ENCODE results near the gene CASTOR1.

DNA sequence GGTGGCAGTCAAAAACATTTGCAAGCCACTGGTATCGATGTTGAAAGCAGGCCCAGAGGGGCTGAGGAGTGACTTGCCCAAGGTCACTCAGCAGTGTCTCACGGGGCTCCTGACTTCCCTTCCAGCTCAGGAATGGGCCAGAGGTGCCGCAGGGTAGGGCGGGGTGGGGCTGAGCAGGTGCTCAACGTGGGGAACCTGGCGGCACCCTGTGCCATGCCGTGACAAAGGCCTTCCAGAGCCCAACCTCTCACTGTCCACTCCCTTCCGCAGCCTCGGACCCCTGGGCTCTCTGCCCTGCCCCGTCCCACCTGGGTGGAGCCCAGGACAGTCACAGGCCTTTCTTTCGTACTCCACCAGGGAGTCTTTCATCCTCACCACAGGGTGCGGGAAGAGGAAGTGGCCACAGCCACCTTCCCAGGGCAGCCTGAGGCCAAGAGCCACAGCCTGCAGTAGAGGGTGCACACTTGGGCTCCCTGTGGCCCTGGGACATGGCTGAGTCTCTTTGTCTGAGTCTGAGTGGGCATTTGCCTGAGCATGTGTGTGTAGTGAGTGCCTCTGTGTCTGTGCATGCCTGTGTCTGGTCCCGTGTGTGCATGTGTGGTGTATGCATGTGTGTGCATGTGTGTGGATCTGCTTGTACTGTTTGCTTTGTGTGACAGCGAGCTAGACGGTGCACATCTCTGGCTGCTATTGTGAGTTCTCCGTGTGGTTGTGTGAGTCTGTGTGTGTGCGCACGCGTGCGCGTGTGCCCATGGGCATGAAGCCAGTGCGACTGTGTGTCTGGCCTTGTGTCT, 36.7 kb downstream of the CASTOR1 start:
- TF ChIP-seq, protein P1, sequence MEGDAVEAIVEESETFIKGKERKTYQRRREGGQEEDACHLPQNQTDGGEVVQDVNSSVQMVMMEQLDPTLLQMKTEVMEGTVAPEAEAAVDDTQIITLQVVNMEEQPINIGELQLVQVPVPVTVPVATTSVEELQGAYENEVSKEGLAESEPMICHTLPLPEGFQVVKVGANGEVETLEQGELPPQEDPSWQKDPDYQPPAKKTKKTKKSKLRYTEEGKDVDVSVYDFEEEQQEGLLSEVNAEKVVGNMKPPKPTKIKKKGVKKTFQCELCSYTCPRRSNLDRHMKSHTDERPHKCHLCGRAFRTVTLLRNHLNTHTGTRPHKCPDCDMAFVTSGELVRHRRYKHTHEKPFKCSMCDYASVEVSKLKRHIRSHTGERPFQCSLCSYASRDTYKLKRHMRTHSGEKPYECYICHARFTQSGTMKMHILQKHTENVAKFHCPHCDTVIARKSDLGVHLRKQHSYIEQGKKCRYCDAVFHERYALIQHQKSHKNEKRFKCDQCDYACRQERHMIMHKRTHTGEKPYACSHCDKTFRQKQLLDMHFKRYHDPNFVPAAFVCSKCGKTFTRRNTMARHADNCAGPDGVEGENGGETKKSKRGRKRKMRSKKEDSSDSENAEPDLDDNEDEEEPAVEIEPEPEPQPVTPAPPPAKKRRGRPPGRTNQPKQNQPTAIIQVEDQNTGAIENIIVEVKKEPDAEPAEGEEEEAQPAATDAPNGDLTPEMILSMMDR (IDR thresholded peaks at IDR 0.05; ENCODE audit: extremely low read depth in 1 of 2, insufficient read depth in 1 of 2, low read depth in 1 of 2, low read length in 2 of 2), result no peak
- TF ChIP-seq FOS (IDR thresholded peaks at IDR 0.05; ENCODE audit: borderline replicate concordance, insufficient read depth, low read length), result no peak
- TF ChIP-seq EZH2 (IDR thresholded peaks at IDR 0.05; ENCODE audit: borderline replicate concordance, low read depth, low read length, severe bottlenecking), result no peak
- TF ChIP-seq POLR2AphosphoS5 (IDR thresholded peaks at IDR 0.05; ENCODE audit: insufficient read depth, low read depth, low read length), result no peak
- TF ChIP-seq POLR2A (IDR thresholded peaks at IDR 0.05; ENCODE audit: low read depth, low read length), result no peak
- TF ChIP-seq MYC (IDR thresholded peaks at IDR 0.05; ENCODE audit: low read depth, low read length), result no peak

Data from endothelial cell of umbilical vein (primary cell).